RPMI8226 (cell line): Measurements from ENCODE around the gene FOXRED2.
"Not testable (repeated sequence)": the region's sequence is repeated elsewhere in the genome, so short reads cannot be mapped to it uniquely, and the experiment has no call there.

ENCODE experiments used
- DNase-seq: peaks from one replicate; pipeline ENCODE4 v3.0.0-alpha.2; 2015

Gene FOXRED2

DNA sequence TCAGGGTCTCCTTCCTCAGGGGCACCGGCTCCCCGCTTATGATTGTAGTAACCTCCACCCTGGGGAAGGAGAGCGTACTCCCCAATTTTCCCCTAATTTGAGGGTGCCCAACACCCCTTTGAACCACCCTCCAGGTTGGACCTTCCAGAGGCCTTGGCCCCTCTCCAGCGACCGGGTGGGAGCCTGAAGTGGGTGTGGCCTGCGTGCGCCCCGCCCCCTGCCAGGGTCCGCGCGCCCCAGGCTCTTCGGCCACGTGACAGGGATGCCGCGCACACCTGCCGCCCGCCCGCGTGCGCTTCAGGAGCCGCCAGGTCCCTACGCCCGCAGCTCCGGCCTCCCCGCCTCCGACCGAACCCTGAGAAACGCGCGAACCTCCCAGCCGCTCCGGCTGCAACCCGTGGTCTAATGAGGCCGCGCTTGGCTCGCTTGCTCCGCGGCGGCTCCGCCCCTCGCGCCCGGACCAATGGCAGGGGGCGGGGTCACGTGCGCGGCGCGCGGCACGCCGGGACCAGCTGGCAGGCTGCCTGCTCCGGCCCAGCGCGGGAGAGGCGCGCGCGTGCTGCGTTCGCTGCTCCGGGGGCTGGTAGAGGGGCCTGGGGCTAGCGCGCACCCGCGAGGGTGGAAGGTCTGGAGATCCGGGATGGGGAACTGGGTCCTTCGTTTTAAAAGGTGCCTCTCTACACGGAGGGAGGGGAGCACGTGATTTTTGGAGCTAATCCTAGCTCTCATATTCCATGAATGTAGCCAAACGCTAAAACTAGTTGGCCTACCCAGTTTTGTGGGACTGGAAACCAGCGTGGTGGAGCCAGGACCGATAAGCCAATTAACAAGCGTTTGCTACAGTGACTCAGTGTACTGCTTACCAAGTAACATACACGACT is at the start of gene FOXRED2:
TSS of gene FOXRED2 (minus strand) at position 404 of the 881 bp plus-strand sequence. CDS start 618 bp downstream, outside the sequence.
- peak; percentile 95 for DNase-seq

- DNase-seq = no peak
These were observed 47.3 kb upstream of the FOXRED2 start for GRCh38 chr22:36554098-36554497.

GRCh38 chr22:36552289-36552688 is 45.4 kb upstream of the FOXRED2 start:
- peak; percentile 63 for DNase-seq

DNA sequence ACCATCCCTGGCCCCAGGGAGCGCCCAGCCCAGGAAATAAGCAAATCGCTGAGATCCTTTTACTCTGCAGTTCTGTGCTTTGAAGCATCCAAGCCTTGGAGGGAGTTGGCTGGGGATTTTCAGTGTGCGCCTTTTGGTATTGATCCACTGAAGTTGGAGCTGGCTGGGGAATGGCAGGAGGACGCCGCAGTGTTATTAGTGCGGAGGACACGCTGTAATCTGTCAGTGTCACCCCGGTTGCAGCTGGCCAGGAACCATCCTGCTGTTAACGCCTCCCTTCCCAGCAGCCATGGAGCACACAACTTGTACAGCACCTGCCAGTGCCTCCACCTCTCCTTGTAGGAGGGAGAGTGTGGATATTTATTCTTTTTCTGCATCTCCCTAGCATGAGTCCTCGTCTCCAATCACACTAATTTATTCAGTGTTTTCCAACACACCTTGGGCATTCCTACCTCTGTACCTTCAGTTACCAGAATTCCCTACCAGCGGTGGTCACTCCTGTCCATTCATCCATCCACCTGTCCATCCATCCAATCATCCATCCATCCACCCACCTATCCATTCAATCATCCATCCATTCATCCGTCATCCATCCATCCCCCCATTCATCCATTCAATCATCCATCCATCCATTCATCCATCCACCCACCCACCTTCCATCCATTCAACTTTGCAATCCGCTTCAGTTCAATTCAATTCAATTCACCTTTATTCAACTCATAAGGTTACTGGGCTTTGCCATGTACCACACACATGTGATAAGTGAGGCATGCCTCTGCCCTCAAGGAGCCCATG is 44.1 kb upstream of the FOXRED2 start:
- no peak for DNase-seq

DNA sequence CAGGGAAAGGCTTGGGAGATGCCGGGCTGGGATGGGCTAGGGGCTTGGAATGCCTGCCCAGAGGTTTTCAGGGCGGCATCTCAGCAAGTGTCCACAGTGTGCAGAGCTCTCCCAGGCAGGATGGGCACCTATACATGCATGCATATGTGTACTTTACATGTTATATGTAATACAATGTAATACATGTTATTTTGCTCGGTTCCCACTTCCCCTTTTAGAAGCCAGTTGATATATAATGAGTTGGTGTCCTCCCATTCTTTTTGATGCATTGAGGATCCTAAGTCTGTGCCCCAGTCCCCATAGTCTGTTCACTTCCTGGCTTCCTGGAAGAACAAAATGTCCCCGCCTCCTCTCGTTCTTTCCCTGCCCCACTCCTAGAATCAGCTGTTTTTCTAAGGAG is 42.2 kb upstream of the FOXRED2 start:
- peak; percentile 19 for DNase-seq

- DNase-seq = no peak
These were observed 41.8 kb upstream of the FOXRED2 start for GRCh38 chr22:36548606-36549005.

DNA sequence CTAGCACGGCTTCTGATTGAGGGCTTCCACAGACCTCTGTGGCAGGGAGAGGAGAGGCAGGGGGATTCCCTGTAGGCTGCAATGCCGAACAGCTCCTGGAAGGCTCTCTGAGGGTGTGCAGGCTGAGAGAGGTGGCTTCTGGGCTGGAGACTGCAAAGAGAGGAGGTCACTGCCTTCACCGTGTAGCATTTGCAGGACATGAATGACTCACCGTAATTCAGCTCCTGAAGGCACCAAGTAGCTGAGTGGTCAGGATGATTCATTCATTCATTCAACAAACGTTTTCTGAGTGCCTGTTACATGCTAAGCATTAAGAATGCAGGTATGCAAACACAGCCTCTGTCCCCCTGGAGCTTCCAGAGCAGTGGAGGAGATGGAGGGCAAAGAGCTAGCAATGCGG is 40.1 kb upstream of the FOXRED2 start:
- no peak for DNase-seq

GRCh38 chr22:36546092-36546804 is 39.4 kb upstream of the FOXRED2 start:
- peak; percentile 72 for DNase-seq

- DNase-seq = no peak
These were observed 37.3 kb upstream of the FOXRED2 start for GRCh38 chr22:36544107-36544620.

DNA sequence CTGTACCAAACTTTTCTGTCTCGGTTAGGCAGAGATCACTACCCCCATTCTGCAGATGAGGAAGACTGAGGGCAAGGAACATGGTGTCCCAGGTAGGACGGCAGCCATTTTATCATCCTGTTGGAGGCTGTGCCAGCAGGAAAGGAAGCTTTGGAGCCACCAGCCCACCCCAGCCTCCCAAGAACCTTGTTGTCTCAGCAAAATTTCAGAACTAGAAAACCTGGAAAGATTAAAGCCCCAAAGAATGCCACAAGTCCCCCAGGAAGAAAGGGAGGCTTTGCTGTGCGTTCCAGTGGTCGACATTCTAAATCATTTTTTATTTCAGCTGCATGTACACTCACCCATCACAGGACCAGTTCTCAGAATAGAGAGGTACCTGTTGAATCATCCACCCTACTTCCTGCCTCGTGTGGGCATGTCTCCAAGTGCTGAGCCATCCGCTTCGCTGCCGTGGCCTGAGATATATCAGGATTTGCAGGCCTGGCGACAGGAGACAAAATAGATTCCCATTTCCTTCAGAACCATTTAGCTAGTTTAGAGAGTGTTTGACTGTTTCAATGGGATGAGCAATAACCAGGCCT is 35.1 kb upstream of the FOXRED2 start:
- peak; percentile 66 for DNase-seq

GRCh38 chr22:36540867-36541642 is 34.2 kb upstream of the FOXRED2 start:
- no peak for DNase-seq

GRCh38 chr22:36538529-36538928 is 31.7 kb upstream of the FOXRED2 start:
- no peak for DNase-seq

DNA sequence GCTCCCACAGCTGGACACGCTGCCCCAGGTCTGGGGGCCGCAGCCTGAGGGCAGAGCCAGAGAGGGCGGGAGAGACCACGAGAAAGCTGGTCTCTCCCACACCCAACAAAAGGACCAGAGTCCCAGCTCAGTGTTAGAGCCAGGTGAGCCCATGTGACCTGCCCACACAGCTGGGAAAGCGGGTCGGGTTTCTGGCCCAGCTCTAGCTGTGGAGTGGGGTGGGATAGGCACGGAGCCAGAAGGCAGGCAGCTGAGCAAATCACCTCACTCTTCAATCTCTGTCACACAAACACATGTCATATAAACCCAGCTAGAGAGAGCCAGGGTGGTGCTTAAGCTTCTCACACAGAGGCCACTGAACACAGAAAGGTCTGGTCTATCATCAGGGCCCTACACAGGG is 29.9 kb upstream of the FOXRED2 start:
- no peak for DNase-seq

GRCh38 chr22:36533320-36533719 is 26.5 kb upstream of the FOXRED2 start:
- DNase-seq = not testable (repeated sequence)

DNA sequence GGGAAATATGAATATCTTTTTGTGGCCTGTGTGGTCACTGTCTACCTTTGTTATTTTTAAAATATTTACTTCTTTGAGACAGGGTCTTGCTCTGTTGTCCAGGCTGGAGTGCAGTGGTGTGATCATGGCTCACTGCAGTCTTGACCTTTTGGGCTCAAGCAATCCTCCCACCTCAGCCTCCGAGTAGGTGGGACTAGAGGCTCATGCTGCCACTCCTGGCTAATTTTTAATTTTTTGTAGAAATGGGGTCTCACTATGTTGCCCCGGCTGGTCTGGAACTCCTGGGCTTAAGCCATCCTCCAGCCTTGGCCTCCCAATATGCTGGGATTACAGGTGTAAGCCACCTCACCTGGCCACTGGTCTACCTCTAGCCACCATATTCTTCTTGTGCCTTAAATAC is 25.6 kb upstream of the FOXRED2 start:
- no peak for DNase-seq

DNA sequence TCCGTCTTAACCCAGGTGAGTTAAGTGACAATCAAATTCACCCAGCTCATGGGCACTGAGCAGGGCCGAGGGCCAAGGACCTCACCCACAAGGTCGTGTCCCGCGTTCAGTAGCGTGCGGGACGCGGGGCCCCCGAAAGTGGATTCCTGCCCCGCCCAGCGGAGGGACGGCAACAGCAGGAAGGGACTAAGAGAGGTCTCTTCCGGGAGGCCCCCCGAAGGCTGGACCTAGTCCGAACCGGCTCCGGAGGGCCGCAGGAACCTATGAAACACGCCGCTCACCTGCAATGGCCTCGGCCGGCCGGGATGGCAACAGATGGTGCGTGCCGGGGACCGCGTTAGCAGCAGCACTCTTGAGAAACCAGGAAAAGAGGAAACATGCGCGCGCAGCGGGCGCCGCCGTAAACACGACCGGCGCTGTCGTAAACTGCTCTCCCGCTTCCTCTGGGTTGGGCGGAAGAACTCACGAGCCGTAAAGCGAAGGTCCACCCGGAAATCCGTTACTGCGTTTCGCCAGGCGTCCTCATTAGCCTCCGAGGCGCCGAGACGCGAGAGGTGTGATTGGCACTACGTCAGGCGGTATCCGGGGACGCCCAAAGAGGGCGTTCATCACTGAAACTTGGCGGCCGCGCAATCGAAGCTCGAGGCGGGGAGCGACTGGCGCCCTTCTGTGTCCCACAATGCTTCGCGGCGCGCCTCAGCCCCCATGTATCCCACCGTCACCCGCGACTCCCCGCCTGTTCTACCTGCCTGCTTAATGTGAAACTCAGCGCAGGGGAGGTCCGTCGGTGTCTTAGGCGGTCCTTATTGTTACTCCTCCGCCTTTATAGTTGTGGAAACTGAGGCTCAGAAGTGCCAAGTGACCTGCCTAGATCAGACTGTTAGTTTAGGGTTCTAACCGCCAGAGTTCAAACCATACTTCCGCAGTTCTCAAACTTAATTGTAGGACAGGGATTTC is 22.2 kb upstream of the FOXRED2 start, which contains the start of gene EIF3D:
TSS of gene EIF3D (minus strand) at position 372 of the 957 bp plus-strand sequence. CDS start 3,045 bp downstream, outside the sequence.
- DNase-seq = peak; percentile 100

DNA sequence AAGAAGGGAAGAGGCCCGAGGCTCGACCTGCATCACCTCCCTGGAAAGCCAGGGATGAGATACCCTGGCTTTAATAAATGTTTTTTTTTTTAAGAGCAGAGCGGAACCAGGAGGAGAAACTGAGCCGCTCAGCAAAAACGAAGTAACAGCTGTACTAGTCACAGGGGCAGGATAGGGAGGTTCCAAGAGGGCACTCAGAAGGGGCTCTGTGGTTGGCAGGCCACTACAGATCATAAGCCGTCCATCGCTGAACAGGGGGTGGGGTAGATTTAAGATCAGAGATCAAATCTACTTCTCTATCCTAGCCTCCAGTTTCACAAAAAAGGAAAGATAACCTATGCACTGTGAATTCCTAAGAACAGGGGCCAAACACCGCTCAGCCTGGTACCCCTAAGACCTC is 21.5 kb upstream of the FOXRED2 start:
- peak; percentile 62 for DNase-seq

- DNase-seq = no peak
These were observed 15.8 kb upstream of the FOXRED2 start for GRCh38 chr22:36522662-36523061.

DNA sequence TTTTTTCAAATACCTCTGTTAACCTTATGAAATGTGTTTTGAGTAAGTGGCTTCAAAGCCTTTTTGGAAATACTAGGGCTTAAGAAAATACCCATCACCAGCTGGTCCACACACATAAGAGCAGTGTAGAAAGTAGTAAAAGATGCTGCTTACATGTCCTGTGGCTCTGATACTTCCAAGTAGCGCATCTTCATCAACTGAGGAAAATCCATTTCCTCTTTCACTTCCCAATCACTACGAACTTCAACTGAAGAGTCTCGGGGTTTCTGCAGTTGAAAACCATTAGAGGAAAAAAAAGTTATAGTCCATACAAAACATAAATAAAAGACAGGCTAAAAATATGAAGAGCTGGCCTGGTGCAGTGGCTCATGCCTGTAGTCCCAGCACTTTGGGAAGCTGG is 13.6 kb upstream of the FOXRED2 start:
- no peak for DNase-seq

GRCh38 chr22:36519906-36520305 is 13.1 kb upstream of the FOXRED2 start:
- DNase-seq = not testable (repeated sequence)
